Heart left ventricle (tissue), 13 donors: ENCODE measurements around the gene LRRC14B.

ENCODE experiments used
- POLR2A ChIP-seq, 2 donors: fragments of 450-650 bp; IDR thresholded peaks; one replicate each; pipeline ENCODE4 v1.6.1; 2017; ENCODE audit warnings: antibody characterized with exemption in 2 of 2, mild to moderate bottlenecking in 2 of 2, moderate library complexity in 2 of 2
- TF ChIP-seq, protein P1 (sequence below), 12 donors: fragments of 200-600 bp; sonication (generic) in 4 of 12; IDR thresholded peaks; one replicate each; pipeline versions ENCODE4 v1.5.0 to v1.8.0; 2018 to 2022; ENCODE audit warnings: antibody characterized with exemption in 12 of 12, mild to moderate bottlenecking in 5 of 12
- donor health status: ischemic (EF 13 %, LVEDD 7.1; RV severe dilation, severe dysfunction).
- donor health status: DM: no; HTN: yes; CAD: no.
- donor health status: DM: no; HTN: no; CAD: no.
- donor health status: ischemic (EF 25% LVEDD 6.9; RV normal size, moderate dysfunction).
- donor health status: ischemic (EF 25% LVEDD 5.7; RV mildly dilated, moderate dysfunction).
- donor health status: ischemic (EF 35%, LVEDD 5.7; RV mildly dilated, moderate dysfunction).
- donor health status: nonischemic (EF 11% LVEDD 7.7; RV severe dilation, severe dysfunction).
- donor health status: DM: yes; HTN: yes; CAD: no.
- donor health status: PGD.
- donor health status: ischemic (EF 29% LVEDD 5.4; RV normal size, mild dysfunction).
- donor health status: nonischemic (EF 23%, LVEDD 6.1; RV moderate dilation, normal function).

DNA sequence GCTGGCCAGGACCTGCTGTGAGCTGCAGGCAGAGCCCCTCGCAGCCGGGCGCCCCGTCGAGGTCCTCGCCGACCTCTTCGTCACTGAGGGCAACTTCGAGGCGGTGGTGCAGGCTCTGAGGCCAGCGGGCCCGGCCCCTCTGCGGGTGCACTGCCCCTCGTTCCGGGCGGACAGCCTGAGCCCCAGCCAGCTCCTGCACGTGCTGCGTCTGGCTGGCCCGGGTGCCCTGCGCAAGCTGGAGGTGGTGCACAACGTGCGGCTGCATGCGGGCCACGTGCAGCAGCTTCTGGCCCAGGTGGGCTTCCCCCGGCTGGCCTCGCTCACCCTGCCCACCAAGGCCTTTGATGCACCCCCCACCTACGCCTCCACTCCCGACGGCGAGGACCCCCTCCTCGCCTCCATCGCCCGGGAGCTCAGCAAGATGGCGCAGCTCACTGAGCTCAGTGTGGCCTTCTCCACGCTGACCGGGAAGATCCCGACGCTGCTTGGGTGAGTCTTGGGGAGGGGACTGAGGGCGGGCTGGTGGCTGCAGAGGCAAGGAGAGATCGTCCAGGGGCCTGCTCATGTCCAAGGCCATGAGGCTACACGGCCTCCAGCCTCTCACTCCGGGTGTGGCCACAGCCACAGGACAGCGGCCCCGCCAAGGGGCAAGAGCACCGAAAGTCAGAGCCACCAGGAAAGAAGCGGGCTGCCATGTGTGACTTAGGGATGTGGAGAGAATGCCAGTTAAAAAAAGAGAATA lies 825 bp downstream of the LRRC14B start:
- no peak for TF ChIP-seq POLR2A (IDR thresholded peaks at IDR 0.05)
- TF ChIP-seq, protein P1, sequence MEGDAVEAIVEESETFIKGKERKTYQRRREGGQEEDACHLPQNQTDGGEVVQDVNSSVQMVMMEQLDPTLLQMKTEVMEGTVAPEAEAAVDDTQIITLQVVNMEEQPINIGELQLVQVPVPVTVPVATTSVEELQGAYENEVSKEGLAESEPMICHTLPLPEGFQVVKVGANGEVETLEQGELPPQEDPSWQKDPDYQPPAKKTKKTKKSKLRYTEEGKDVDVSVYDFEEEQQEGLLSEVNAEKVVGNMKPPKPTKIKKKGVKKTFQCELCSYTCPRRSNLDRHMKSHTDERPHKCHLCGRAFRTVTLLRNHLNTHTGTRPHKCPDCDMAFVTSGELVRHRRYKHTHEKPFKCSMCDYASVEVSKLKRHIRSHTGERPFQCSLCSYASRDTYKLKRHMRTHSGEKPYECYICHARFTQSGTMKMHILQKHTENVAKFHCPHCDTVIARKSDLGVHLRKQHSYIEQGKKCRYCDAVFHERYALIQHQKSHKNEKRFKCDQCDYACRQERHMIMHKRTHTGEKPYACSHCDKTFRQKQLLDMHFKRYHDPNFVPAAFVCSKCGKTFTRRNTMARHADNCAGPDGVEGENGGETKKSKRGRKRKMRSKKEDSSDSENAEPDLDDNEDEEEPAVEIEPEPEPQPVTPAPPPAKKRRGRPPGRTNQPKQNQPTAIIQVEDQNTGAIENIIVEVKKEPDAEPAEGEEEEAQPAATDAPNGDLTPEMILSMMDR (IDR thresholded peaks at IDR 0.05), result no peak
